DMS79 treated with DMSO at 0.1 percent for 48 hours (cell line): ENCODE data around the gene IRAK4.
"Not testable (repeated sequence)": the region's sequence is repeated elsewhere in the genome, so short reads cannot be mapped to it uniquely, and the experiment has no call there.

Experiments
- DNase-seq: peaks from one replicate; lab custom pipeline; 2025; lab: John Stamatoyannopoulos, UW

Gene IRAK4

DNA sequence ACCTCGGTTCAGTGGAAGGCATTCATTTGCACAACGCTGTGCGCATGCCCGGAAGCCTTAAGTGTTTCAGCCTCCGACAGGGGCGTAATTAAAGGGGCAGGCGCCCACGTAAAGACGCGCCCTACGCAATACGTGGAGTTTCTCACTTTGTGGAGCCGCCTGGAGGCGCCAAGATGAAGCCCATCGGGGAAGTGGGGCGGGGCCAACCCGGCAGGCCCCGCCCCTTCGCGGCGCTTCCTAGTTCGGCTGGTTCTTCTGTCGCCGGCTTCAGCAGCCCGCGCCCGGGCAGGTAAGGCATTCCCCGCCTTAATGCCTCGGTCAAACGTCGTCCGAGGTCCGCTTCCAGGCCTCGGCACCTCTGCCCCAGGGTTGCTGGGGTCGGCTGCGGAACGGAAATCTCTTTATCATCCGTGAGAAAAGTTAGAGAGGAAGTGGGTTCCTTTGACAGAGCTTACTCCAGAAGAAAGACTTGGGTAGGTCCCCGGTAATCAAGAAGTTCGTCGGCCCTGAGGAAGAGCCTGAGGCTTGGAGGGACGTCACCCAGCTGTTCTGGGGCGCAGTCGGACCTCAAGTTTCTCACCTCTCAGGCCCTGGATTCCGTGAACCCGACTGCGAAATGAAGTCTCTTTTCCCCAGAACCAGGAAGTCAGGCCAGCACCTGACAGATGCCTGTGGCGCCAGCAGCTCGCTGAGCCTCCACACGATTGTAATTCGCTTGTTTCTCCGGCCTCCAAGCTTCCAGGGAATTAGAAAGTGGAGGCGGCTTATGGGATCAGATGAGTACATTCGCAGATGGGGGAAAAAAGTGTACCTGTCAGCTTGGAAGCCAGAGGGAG is at the start of gene IRAK4, which contains the start of gene PUS7L:
IRAK4 (plus strand) TSS at position 224 of the 836 bp plus-strand sequence. CDS start 9,161 bp downstream, outside the sequence.
PUS7L (minus strand) TSS at position 63 of the 836 bp plus-strand sequence. CDS start 3,545 bp downstream, outside the sequence.
- peak; percentile 92 for DNase-seq

DNA sequence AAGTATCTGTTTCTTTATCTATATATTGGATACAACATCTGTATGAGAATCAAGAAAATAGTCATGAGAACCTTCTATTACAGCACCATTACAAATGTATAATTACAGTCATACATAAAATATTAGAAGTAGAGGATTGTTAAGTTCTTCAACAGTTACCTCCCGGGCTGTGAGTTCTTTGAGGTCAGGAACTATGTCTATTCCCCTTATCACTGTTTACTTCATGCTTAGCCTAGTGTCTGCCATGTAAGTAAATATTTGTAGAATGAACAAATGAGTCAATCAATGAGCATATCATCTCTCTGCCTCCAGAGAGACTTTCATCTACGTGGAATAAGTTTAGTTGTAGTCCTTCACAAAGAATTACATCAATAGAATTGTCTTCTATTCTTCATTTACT is 47.4 kb upstream of the IRAK4 start:
- no peak for DNase-seq

DNA sequence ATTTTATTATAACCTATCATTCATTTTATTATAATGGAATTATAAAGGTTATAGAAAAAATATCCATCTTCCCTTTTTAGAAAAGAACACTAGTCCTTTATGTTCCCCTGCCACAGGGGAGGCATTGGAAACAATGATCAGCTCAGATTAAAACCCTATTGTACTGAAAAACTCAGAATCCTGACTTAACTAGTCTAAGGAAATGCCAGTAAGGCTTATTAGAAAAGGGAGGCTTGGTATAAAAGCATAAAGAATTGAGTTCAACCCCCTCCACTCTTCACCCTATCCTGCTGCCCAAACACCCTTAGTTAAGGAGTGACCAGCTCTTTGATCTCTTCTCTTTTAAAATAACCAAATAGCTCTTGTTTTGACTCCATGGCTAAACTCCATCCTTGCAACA is 36.1 kb upstream of the IRAK4 start:
- no peak for DNase-seq

DNA sequence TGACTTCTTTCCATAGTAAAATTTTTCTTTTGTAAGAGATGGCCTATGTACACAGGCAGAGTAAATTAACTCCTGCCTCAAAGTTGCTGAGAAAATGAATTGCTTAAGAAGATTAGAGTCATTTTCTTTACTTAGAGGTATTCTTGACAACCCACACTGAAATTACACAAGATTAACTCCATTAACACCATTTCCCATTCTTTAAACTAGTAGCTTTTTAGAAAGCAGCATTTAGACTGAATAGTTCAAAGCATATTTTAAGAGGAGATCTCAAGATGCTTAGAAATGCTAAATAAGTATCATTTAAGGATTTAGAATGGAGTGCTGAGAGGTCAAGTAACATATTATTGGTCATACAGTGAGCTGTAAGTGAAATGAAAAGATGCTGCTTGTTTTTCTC is 35.6 kb upstream of the IRAK4 start:
- no peak for DNase-seq

DNA sequence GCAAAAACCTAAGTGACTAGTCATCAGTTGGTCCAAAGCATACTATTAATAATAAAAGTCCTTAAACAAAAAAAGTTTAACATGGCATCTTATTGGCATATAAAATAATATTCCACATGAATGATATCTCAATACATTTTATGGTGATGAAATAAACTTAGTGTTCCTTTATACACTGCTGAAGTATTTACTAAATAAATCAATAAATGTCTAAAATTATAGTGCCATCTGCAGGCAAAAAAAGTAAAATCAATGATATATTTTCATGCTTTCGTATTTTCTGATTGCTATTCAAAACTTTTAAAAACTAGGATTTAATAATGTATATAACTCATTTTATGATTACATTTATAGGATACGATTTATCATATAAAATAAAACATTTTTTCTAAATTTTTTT is 30.6 kb upstream of the IRAK4 start:
- DNase-seq = no peak

DNA sequence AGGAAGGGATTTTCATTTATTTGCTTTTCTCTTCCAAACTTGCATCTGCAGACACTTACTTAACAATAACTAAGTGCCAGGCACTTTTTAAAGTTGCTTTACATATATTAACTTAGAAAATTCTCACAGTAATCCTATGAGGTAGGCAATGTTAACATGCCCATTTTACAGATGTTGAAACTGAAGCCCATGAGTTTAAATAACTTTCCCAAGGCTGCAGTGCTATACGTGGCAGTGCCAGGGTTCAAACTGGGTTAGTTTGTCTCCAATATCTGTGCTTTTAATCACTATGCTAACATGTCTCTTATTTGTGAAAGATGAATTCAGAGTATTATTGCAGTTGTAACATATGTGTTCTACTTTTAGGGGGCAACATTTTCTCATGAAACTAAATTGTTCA is 30.1 kb upstream of the IRAK4 start:
- no peak for DNase-seq

DNA sequence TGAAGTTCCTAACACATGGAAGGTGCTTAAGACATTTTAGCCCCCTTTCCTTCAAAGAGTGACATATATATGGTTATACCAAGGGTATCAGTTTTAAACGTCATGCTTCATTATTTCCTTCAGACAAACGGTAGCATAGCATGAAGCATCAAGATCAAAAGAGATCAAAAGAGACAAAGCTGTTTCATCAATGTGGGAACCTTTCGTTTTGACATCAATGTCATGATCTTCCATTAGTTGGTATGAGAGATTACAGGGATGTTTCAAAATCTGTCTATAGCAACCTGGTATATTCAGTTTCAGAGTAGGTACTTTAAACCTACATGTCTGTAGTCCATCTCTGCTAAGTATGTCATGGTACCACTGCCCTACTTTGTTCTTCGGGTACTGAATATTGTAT is 28.5 kb upstream of the IRAK4 start:
- DNase-seq = no peak

DNA sequence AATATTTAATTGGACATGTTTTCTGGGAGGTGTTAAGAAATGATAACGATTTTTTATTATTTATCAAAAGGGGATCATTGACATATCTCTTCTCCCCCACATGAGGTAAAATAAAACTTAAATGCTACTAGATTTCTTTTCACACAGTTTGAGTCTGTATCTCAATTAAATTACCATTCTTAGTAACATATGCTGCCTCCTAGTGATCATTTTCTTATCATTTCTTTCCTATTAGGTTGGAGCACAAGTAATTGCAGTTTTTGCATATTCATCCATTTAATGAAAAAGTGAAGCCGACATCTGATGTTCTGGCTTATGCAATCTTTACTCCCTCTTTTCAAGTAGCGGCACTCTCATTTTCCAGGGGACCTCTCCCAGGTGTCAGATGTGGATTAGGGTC is 25.1 kb upstream of the IRAK4 start:
- no peak for DNase-seq

DNA sequence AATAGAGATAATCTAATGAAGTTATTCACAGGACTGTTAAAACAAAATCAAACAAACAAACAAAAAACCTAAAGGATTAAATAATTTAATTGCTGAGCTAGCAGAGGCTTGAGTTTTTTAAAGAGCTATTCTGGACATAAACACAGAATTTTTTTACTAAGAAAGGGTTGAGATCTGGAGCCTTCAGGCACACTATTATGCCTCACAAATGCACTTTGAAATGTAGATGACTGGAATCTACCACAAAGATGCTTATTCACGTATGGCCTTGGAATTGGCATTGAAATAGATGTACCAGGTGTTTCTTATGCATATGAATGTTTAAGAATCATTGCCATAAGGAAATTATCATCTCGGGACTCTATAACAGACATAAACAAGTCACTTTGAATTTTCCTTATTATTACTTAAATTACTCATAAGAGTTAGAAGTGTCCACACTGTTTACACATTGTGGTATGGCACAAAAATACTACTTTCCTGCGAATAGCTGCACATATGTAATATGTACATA is 21.8 kb upstream of the IRAK4 start:
- no peak for DNase-seq

DNA sequence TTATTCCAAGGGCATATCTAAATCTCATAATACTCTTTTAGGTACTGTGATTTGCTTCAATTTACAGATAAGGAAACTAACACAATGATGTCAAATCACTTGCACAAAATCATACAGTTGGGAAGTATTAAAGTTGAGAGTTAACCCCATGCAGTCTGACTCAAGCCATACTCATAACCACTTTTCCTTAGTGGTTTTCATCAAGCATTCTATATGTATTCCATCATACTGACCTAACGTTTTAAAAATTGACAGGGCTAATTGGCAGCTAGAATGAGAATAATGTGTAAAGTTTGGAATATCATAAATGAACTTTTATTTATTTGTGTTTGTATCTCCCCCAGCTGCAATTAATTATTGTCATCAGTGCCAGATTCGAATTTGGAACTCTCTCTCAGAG is 21.1 kb upstream of the IRAK4 start:
- no peak for DNase-seq

DNA sequence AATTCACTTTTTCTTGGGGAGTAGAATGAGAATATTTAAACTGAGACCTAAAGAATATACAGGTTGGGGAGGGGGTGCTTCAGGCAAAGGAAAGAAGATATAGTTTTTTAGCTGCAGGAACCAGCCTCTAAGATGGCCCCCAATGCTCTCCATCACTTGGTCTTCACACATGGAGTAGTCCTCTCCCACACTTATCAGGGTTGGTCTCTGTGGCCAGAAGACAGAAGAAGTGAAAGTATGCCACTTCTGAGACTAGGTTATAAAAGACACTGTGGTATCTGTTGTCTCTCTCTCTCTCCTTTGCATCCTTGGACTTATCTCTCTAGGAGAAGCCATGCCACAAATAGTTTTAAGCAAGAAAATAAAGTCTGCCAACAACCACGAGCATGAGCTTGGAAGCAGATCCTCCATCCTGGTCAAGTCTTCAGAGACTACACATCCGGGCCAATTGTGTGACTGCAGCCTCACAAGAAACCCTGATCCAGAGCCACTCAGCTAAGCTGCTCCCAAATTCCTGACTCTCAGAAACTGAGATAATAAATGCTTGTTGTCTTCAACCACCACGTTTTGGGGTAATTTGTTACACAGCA is 18.1 kb upstream of the IRAK4 start:
- DNase-seq = no peak

DNA sequence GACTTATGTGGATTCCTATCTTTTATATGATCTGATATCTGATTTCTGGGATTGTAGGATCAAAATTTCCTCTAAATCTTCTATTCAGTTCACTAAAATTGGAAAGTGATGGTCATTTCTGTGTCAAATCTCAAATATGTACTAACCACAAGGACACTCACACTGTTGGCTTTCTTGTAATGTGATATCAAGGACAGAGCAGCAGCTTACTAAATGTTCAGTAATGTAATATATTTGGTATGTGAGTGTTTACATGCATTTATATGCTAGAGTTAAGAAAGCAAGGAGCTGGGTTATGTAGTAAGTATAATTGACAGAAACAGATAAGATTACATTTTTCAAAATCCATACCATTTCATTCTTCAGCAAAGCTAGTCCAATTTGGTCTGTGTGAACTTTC is 16.6 kb upstream of the IRAK4 start:
- no peak for DNase-seq

DNA sequence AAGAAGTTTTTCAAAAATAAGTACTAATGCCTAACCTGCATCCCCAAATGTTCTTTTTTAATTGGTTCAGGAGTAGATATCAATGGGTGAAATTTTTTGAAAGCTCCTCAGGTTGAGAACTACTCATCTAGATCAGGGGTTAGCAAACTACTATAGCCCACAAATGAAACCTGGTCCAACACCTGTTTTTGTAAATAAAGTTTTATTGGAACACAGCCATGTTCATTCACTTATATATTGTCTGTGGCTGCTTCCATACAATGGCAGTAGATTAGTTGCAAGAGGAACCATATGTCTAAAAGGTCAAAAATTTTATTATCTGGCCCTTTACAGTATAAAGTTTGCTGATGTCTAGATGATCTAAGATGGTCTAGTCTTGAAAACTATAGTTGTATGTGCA is 13.9 kb upstream of the IRAK4 start:
- no peak for DNase-seq

DNA sequence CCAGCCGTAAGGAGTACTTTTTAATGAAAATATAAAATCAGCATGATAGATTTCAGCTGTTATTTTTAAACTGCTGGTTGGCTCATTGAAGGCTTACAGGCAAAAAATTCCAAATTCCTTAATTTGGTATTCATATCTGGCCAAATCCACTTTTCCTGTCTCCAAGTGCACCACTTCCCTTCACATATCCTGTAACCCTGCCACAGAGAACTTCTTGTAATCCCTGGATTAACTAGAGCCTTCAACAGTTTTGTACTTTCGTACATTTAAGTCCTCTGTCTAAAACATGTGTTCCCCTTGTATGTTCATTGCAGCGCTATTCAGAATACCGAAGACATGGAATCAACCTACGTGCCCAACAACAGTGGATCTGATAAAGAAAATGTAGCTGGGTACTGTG is 9.7 kb upstream of the IRAK4 start:
- DNase-seq = no peak

DNA sequence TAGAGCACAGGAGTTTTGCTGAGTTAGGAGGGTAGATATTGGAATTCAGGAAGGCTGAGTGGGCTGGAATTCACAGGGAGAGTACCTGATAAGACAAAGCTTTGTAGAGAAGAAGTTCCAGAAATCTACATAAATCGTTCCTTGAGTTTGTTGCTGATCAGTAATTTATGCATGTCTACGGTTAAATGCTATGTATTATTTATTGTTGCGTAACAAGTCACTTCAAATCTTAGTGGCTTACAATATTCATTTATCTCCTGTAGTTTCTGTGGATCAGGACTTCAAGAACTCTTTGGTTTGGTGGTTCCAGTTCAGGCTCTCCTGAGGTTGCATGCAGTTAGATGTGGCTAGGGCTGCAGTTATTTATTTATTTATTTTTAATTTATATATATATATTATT is 7.9 kb upstream of the IRAK4 start:
- DNase-seq = no peak

DNA sequence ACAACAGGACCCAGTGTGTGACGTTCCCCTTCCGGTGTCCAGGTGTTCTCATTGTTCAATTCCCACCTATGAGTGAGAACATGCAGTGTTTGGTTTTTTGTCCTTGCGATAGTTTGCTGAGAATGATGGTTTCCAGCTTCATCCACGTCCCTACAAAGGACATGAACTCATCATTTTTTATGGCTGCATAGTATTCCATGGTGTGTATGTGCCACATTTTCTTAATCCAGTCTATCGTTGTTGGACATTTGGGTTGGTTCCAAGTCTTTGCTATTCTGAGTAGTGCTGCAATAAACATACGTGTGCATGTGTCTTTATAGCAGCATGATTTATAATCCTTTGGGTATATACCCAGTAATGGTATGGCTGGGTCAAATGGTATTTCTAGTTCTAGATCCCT is 7.4 kb upstream of the IRAK4 start:
- DNase-seq = not testable (repeated sequence)

DNA sequence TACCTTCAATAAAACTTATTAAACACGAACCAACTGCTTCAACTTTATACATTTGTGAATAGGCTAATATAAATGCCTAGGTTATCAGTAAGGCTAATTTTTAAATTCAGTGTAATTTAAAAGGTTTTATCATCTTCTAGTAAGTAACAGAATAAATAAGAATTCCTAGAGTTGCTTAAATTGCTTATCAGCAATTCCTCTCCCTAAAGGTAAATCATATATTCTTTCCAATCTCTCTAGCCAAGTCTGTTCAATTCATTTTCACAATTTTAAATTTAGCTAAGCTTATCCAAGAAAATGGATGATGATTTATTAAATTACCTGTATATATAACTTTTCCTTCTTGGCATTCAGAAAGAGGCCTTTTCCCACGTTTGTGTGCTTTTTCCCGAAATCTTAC is 4.7 kb upstream of the IRAK4 start:
- no peak for DNase-seq

DNA sequence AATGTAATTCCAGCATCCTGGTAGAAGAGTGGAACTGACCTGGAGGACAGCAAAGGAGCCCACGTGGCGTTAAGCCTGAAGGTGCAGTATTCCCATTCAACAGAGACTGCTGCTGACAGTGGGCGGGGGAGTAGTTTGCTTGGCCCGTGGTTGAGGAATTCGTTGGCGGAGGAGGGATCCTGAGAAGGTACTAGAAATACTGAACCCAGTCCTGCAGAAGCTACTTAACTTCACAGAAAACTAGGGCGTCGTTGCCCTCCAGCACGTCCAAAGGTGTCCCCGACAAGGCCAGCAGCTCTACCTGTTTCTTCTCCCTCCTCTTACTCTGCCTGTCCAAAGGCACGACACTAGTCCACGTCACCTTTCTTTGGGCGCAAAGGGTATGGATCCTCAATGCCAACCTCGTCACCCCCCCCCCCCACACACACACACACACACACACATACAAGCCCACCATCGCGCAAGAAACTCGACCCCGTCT is 464 bp upstream of the IRAK4 start:
- no peak for DNase-seq

DNA sequence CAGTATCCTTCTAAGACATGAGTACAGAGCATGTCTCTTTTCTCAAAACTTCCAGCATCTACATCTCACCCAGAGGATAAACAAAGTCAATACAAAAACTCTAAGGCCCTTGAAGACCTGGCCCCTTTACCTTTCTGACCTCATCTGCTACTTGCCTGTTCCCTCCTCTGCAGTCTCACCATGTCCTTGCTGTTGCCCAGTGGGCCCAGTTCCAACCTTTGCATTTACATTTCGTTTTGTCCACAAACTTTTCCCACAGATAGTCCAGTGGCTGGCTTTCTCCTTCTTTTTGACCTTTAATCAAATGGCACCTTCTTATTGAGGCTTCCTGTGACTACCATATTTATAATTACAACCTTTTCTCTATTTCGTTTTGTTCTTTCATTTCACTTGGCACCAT is 1.6 kb downstream of the IRAK4 start:
- no peak for DNase-seq

DNA sequence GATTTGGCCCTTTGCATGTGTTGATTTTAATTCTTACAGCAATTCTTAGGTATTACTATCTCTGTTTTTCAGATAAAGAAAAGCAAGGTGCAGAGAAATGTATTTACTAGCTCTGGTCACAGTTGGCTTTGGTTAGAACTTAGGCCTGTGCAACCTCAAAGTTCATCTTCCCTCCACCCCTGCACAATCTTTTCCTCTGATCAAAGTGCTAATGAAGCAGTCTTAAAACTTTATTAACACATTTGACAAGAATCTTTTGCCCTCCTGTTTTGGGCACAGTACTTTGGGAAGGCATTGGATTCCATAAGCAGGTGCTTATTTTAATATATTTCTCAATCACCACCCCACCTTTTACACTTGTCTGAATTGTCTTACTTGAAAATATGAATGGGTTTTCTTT is 2.7 kb downstream of the IRAK4 start:
- DNase-seq = no peak

DNA sequence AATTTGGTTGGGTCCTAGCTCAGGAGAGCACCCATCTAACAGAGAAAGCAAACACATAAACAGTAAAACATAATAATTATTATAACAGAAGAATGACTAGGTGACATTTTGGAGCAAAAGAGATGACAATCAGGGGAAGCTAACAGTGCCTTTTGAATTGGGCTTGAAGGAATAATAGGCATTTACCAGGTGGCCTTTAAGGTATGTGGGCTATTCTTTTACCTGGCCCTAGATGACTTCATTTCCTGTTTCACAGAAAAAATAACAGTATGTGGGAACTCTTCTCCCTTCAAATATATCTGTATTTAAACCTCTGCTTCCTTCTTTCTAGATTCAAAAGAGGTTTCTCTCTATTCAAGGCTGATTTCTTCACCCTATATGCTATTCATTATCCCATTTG is 3.8 kb downstream of the IRAK4 start:
- no peak for DNase-seq

DNA sequence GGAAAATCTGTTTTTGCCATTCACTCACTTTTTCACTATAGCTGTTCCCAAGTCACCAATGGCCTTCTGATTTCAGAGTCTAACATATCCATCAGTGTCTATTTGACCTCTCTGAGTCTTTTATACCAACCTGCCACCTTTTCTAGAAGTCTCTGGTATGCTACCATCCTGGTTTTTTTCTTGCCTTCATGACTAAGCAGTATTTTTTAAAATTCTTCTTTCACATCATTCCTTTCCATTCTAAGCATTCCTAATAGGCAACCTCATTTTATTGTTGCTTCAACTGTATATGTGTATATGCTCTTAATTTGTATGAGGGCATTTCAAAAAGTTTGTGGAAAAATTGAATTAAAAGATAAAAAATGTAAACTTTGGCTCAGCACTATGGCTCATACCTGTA is 5.0 kb downstream of the IRAK4 start:
- DNase-seq = no peak

DNA sequence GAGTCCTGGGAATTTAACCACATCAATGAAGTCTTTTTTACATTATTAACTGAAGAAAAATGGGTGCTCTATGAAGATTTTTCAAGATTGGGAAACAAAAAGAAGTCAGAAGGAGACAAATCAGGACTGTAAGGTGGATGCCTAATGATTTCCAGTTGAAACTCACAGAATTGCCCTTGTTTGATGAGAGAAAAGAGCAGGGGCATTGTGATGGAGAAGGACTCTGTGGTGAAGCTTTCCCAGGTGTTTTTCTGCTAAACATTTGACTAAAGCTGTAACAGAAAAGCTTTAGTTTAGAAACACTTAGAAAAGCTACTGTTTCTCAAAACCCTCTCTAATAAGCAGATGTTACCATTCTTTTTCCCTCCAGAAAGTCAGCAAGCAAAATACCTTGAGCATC is 5.8 kb downstream of the IRAK4 start:
- no peak for DNase-seq
